ENCODE measurements around the gene ADH4.

Gene ADH4

GRCh38 chr4:99135541-99136162 is 8.4 kb downstream of the ADH4 start:
- Histone ChIP-seq H3K27ac (no peak overlapping the region), H3K4me1 (ENCODE audit: control insufficient read depth in 1 of 2, insufficient read depth in 1 of 2, low read depth in 1 of 2, low read length in 1 of 2) (no peaks in the 10 kb centered on the region), H3K36me3 (no peaks in the 10 kb centered on the region), H3K4me3 (ENCODE audit: low read depth in 1 of 2, low read length in 1 of 2) (no peak overlapping the region), H3K9me3 (no peaks in the 10 kb centered on the region), H3K27me3 (no peaks in the 10 kb centered on the region)
- no peak for TF ChIP-seq CTCF (IDR thresholded peaks at IDR 0.05)

- H3K4me1 ChIP-seq (ENCODE audit: control insufficient read depth in 1 of 2, insufficient read depth in 1 of 2, low read depth in 1 of 2, low read length in 1 of 2): no peaks in the 10 kb centered on the region
- TF ChIP-seq CTCF (IDR thresholded peaks at IDR 0.05): no peak
- no peaks in the 10 kb centered on the region for H3K27me3 ChIP-seq
- H3K36me3 ChIP-seq: no peaks in the 10 kb centered on the region
- no peaks in the 10 kb centered on the region for H3K9me3 ChIP-seq
- H3K4me3 ChIP-seq (ENCODE audit: low read depth in 1 of 2, low read length in 1 of 2): no peak overlapping the region
- H3K27ac ChIP-seq: no peak overlapping the region
Measured at GRCh38 chr4:99134586-99134985, 9.5 kb downstream of the ADH4 start.

- Histone ChIP-seq H3K9me3 (no peaks in the 10 kb centered on the region), H3K36me3 (no peaks in the 10 kb centered on the region), H3K4me3 (ENCODE audit: low read depth in 1 of 2, low read length in 1 of 2) (no peak overlapping the region), H3K27ac (no peak overlapping the region), H3K27me3 (no peaks in the 10 kb centered on the region), H3K4me1 (ENCODE audit: control insufficient read depth in 1 of 2, insufficient read depth in 1 of 2, low read depth in 1 of 2, low read length in 1 of 2) (no peaks in the 10 kb centered on the region)
- TF ChIP-seq CTCF (IDR thresholded peaks at IDR 0.05): no peak
Measured at GRCh38 chr4:99131378-99131777, 12.7 kb downstream of the ADH4 start.

- no peak for TF ChIP-seq CTCF (IDR thresholded peaks at IDR 0.05)
- no peak overlapping the region for H3K4me3 ChIP-seq (ENCODE audit: low read depth in 1 of 2, low read length in 1 of 2)
- no peaks in the 10 kb centered on the region for H3K4me1 ChIP-seq (ENCODE audit: control insufficient read depth in 1 of 2, insufficient read depth in 1 of 2, low read depth in 1 of 2, low read length in 1 of 2)
- H3K36me3 ChIP-seq: no peaks in the 10 kb centered on the region
- no peaks in the 10 kb centered on the region for H3K9me3 ChIP-seq
- no peaks in the 10 kb centered on the region for H3K27me3 ChIP-seq
- no peak overlapping the region for H3K27ac ChIP-seq
Measured at GRCh38 chr4:99126376-99126775, 17.7 kb downstream of the ADH4 start.

- H3K36me3 ChIP-seq: no peaks in the 10 kb centered on the region
- H3K27ac ChIP-seq: no peak overlapping the region
- no peaks in the 10 kb centered on the region for H3K27me3 ChIP-seq
- no peaks in the 10 kb centered on the region for H3K9me3 ChIP-seq
- H3K4me1 ChIP-seq (ENCODE audit: control insufficient read depth in 1 of 2, insufficient read depth in 1 of 2, low read depth in 1 of 2, low read length in 1 of 2): no peaks in the 10 kb centered on the region
- TF ChIP-seq CTCF (IDR thresholded peaks at IDR 0.05): no peak
- no peak overlapping the region for H3K4me3 ChIP-seq (ENCODE audit: low read depth in 1 of 2, low read length in 1 of 2)
Measured at GRCh38 chr4:99121008-99121407, 23.1 kb downstream of the ADH4 start.

- Histone ChIP-seq H3K4me3 (ENCODE audit: low read depth in 1 of 2, low read length in 1 of 2) (no peak overlapping the region), H3K27me3 (no peaks in the 10 kb centered on the region), H3K4me1 (ENCODE audit: control insufficient read depth in 1 of 2, insufficient read depth in 1 of 2, low read depth in 1 of 2, low read length in 1 of 2) (no peaks in the 10 kb centered on the region), H3K36me3 (no peaks in the 10 kb centered on the region), H3K9me3 (no peaks in the 10 kb centered on the region), H3K27ac (no peak overlapping the region)
- TF ChIP-seq CTCF (IDR thresholded peaks at IDR 0.05): no peak
Measured at GRCh38 chr4:99120501-99120900, 23.6 kb downstream of the ADH4 start.

All from neutrophil (primary cell).